H1 (cell line): ENCODE measurements around the gene SAFB2. TPM values are rescaled to one million over a fixed set of nuclear protein-coding genes. Genes with fewer than 3 reads are reported as not detected.

Source experiments
- CTCF ChIA-PET: fragments of 300-600 bp; sonication (Branson Sonifier 250); formaldehyde crosslinking; loops from one replicate; lab custom pipeline; 2021; ENCODE audit not compliant: partially characterized antibody; lab: Charles Lee
- POLR2A ChIA-PET: fragments of 300-600 bp; sonication (Branson Sonifier 250); formaldehyde crosslinking; loops from one replicate; lab custom pipeline; 2021; ENCODE audit warnings: inconsistent platforms; ENCODE audit not compliant: partially characterized antibody; lab: Charles Lee
- DNase-seq, 2 experiments: peaks; one replicate each; pipeline versions ENCODE4 v3.0.0 to v3.0.0-alpha.2; 2010 to 2022; ENCODE audit warnings: low spot score in 2 of 2, low read depth in 1 of 2, mixed read lengths in 1 of 2
- FAIRE-seq: peaks from 2 replicates; lab custom pipeline; 2011; peaks lifted over from hg19 to GRCh38; lab: Jason Lieb, UNC
- H2AFZ ChIP-seq: 2 replicates; pipeline ENCODE4 v1.8.1; 2012; ENCODE audit warnings: low read length, inconsistent platforms
- H2AK5ac ChIP-seq: 2 replicates; pipeline ENCODE4 v1.6.1; 2013; ENCODE audit warnings: low read depth, low read length
- H2BK120ac ChIP-seq: replicated peaks from 2 replicates; pipeline ENCODE3; 2013; ENCODE audit warnings: low read depth, low read length, inconsistent platforms
- H2BK12ac ChIP-seq: 2 replicates; pipeline ENCODE4 v1.6.1; 2013; ENCODE audit warnings: low read depth, low read length
- H2BK15ac ChIP-seq: 2 replicates; pipeline ENCODE4 v1.6.1; 2013; ENCODE audit warnings: low read length
- H2BK20ac ChIP-seq: 2 replicates; pipeline ENCODE4 v1.6.1; 2013; ENCODE audit warnings: low read length
- H2BK5ac ChIP-seq: 2 replicates; pipeline ENCODE4 v1.6.1; 2013; ENCODE audit warnings: low read depth, low read length
- H3K14ac ChIP-seq: 2 replicates; pipeline ENCODE4 v1.6.1; 2013; ENCODE audit warnings: inconsistent platforms; ENCODE audit not compliant: insufficient read length
- H3K18ac ChIP-seq: 2 replicates; pipeline ENCODE4 v1.6.1; 2013; ENCODE audit warnings: low read length; ENCODE audit errors: extremely low read depth
- H3K23ac ChIP-seq: 2 replicates; pipeline ENCODE4 v1.6.1; 2013; ENCODE audit warnings: inconsistent platforms; ENCODE audit not compliant: insufficient read length
- H3K23me2 ChIP-seq: 2 replicates; pipeline ENCODE4 v1.6.1; 2013; ENCODE audit warnings: low read depth, low read length
- H3K27ac ChIP-seq: 2 replicates; pipeline ENCODE4 v1.6.1; 2011; ENCODE audit warnings: low read depth, low read length, inconsistent platforms
- H3K27me3 ChIP-seq, 4 experiments: replicated peaks in 1 of 4; 1 replicate in 1 of 4; 2 replicates in 3 of 4; pipeline versions ENCODE4 v1.6.1 to v1.8.1; 2011 to 2013; ENCODE audit warnings: low read length in 3 of 4, mild to moderate bottlenecking in 3 of 4, inconsistent platforms in 2 of 4, mixed read lengths in 2 of 4, moderate library complexity in 1 of 4; ENCODE audit not compliant: control insufficient read depth in 3 of 4, insufficient read depth in 3 of 4; ENCODE audit errors: extremely low read depth in 1 of 4
- H3K36me3 ChIP-seq, 4 experiments: 2 replicates each; pipeline versions ENCODE4 v1.6.1 to v1.8.1; 2011 to 2013; ENCODE audit warnings: mild to moderate bottlenecking in 4 of 4, low read length in 3 of 4, moderate library complexity in 2 of 4, control low read depth in 1 of 4, inconsistent platforms in 1 of 4; ENCODE audit not compliant: insufficient read depth in 4 of 4, control insufficient read depth in 2 of 4
- H3K4ac ChIP-seq: replicated peaks from 2 replicates; pipeline ENCODE3; 2013; ENCODE audit warnings: low read length, low read depth, mixed read lengths, inconsistent platforms; ENCODE audit not compliant: insufficient read length
- H3K4me1 ChIP-seq, 4 experiments: replicated peaks in 1 of 4; 1 replicate in 1 of 4; 2 replicates in 3 of 4; pipeline versions ENCODE4 v1.6.1 to v1.8.1; 2011 to 2013; ENCODE audit warnings: low read length in 3 of 4, inconsistent platforms in 2 of 4, mixed read lengths in 1 of 4; ENCODE audit not compliant: insufficient read depth in 4 of 4, control insufficient read depth in 3 of 4
- H3K4me2 ChIP-seq, 2 experiments: 2 replicates each; pipeline versions ENCODE4 v1.6.1 to v1.8.1; 2011 to 2013; ENCODE audit warnings: low read depth in 2 of 2, low read length in 2 of 2, control low read depth in 1 of 2, inconsistent platforms in 1 of 2, mild to moderate bottlenecking in 1 of 2; ENCODE audit not compliant: insufficient read depth in 1 of 2
- H3K4me3 ChIP-seq, 4 experiments: fragments of 200-600, 300-600 bp in 1 of 4; sonication (generic), shearing (Covaris generic), sonication (Bioruptor Twin) in 1 of 4; 2 replicates each; pipeline versions ENCODE4 v1.5.1 to v1.8.1; 2011 to 2016; ENCODE audit warnings: low read length in 4 of 4, low read depth in 3 of 4, control low read depth in 2 of 4, inconsistent platforms in 2 of 4, mild to moderate bottlenecking in 2 of 4, mixed read lengths in 1 of 4, moderate library complexity in 1 of 4; ENCODE audit not compliant: insufficient read depth in 2 of 4; ENCODE audit errors: extremely low read depth in 1 of 4
- H3K56ac ChIP-seq: replicated peaks from 2 replicates; pipeline ENCODE3; 2013; ENCODE audit warnings: low read depth, mild to moderate bottlenecking, mixed read lengths, low read length, inconsistent platforms; ENCODE audit not compliant: insufficient read length
- H3K79me1 ChIP-seq: 2 replicates; pipeline ENCODE4 v1.6.1; 2013; ENCODE audit warnings: low read depth, low read length, control low read depth
- H3K79me2 ChIP-seq, 2 experiments: 2 replicates each; pipeline versions ENCODE4 v1.6.1 to v1.8.1; 2012 to 2013; ENCODE audit warnings: low read length in 2 of 2, mild to moderate bottlenecking in 2 of 2, inconsistent platforms in 1 of 2; ENCODE audit not compliant: insufficient read depth in 2 of 2, control insufficient read depth in 1 of 2
- H3K9ac ChIP-seq, 4 experiments: replicated peaks in 1 of 4; 1 replicate in 1 of 4; 2 replicates in 3 of 4; pipeline versions ENCODE4 v1.6.1 to v1.8.1; 2011 to 2013; ENCODE audit warnings: low read depth in 3 of 4, low read length in 3 of 4, control low read depth in 2 of 4, mild to moderate bottlenecking in 2 of 4, moderate library complexity in 2 of 4, inconsistent platforms in 1 of 4; ENCODE audit errors: extremely low read depth in 1 of 4
- H3K9me3 ChIP-seq, 2 experiments: 2 replicates each; pipeline versions ENCODE4 v1.6.1 to v1.8.1; 2012 to 2013; ENCODE audit warnings: mild to moderate bottlenecking in 2 of 2, moderate library complexity in 2 of 2, control low read depth in 1 of 2, inconsistent platforms in 1 of 2, low read depth in 1 of 2, low read length in 1 of 2, mixed read lengths in 1 of 2; ENCODE audit not compliant: insufficient read depth in 2 of 2
- H4K20me1 ChIP-seq, 2 experiments: replicated peaks in 1 of 2; 2 replicates each; pipeline versions ENCODE3 to v1.8.1; 2011 to 2013; ENCODE audit warnings: inconsistent platforms in 2 of 2, low read length in 2 of 2, mild to moderate bottlenecking in 1 of 2; ENCODE audit not compliant: insufficient read depth in 2 of 2, control insufficient read depth in 1 of 2
- H4K5ac ChIP-seq: 2 replicates; pipeline ENCODE4 v1.6.1; 2013; ENCODE audit warnings: low read length, low read depth, mixed read lengths, inconsistent platforms; ENCODE audit not compliant: insufficient read length
- H4K8ac ChIP-seq: 2 replicates; pipeline ENCODE4 v1.8.0; 2013; ENCODE audit warnings: mild to moderate bottlenecking, moderate library complexity, low read length, inconsistent platforms; ENCODE audit not compliant: insufficient read depth; ENCODE audit errors: extremely low read depth
- H4K91ac ChIP-seq: replicated peaks from 2 replicates; pipeline ENCODE3; 2013; ENCODE audit warnings: low read length, mixed read lengths, inconsistent platforms; ENCODE audit not compliant: insufficient read length
- EZH2 ChIP-seq: fragments of 200-600 bp; sonication (generic); IDR thresholded peaks from 2 replicates; pipeline ENCODE4 v1.7.1; 2012; ENCODE audit warnings: low read depth, mild to moderate bottlenecking, moderate library complexity, low read length, inconsistent platforms; ENCODE audit not compliant: severe bottlenecking
- FOSL1 ChIP-seq: IDR thresholded peaks from 2 replicates; pipeline ENCODE4 v1.6.1; 2011; ENCODE audit warnings: mild to moderate bottlenecking, low read depth, low read length, moderate library complexity; ENCODE audit not compliant: insufficient read depth
- HDAC2 ChIP-seq, 2 experiments: fragments of 300-600 bp in 1 of 2; sonication (generic) in 1 of 2; IDR thresholded peaks; 2 replicates each; pipeline ENCODE4 v1.6.1; 2011 to 2012; ENCODE audit warnings: low read depth in 2 of 2, low read length in 2 of 2, mild to moderate bottlenecking in 2 of 2, moderate library complexity in 2 of 2, borderline replicate concordance in 1 of 2, inconsistent platforms in 1 of 2
- NANOG ChIP-seq: IDR thresholded peaks from 2 replicates; pipeline ENCODE4 v1.6.1; 2011; ENCODE audit warnings: low read length, low read depth, mild to moderate bottlenecking, inconsistent platforms; ENCODE audit not compliant: insufficient read depth, poor library complexity, severe bottlenecking
- POLR2A ChIP-seq, 2 experiments: IDR thresholded peaks; 1 replicate in 1 of 2; 2 replicates in 1 of 2; pipeline ENCODE4 v1.6.1; 2011; ENCODE audit warnings: low read depth in 2 of 2, low read length in 2 of 2, mild to moderate bottlenecking in 2 of 2; ENCODE audit errors: control extremely low read depth in 1 of 2
- RXRA ChIP-seq: IDR thresholded peaks from 2 replicates; pipeline ENCODE4 v1.6.1; 2011; ENCODE audit warnings: low read depth, mild to moderate bottlenecking, low read length, moderate library complexity; ENCODE audit not compliant: insufficient read depth
- SIN3A ChIP-seq, 2 experiments: IDR thresholded peaks in 1 of 2; conservative IDR thresholded peaks in 1 of 2; 2 replicates each; pipeline ENCODE4 v1.6.1; 2011 to 2012; ENCODE audit warnings: low read length in 2 of 2, improper control_type of control experiment in 1 of 2, low read depth in 1 of 2, mild to moderate bottlenecking in 1 of 2
- SIX5 ChIP-seq: IDR thresholded peaks from 2 replicates; pipeline ENCODE4 v1.6.1; 2011; ENCODE audit warnings: mild to moderate bottlenecking, low read depth, low read length
- SP4 ChIP-seq: IDR thresholded peaks from 2 replicates; pipeline ENCODE4 v1.6.1; 2012; ENCODE audit warnings: low read length, inconsistent platforms
- TAF1 ChIP-seq: IDR thresholded peaks from 2 replicates; pipeline ENCODE4 v1.6.1; 2011; ENCODE audit warnings: mild to moderate bottlenecking, low read depth, low read length
- TEAD4 ChIP-seq: IDR thresholded peaks from 2 replicates; pipeline ENCODE4 v1.6.1; 2012; ENCODE audit warnings: low read depth, low read length, inconsistent platforms, mixed read lengths
- WGBS, 2 experiments: shearing (Covaris generic) in 1 of 2; methylation state at CpG; one replicate each; pipeline versions ENCODE4 v1.1.6 to v1.1.7; 2013 to 2015; ENCODE audit warnings: low lambda C conversion rate in 2 of 2, mixed read lengths in 2 of 2, inconsistent platforms in 1 of 2, low coverage in 1 of 2, missing lambda C conversion rate in 1 of 2; ENCODE audit not compliant: insufficient replicate concordance in 2 of 2, insufficient coverage in 1 of 2, insufficient read length in 1 of 2; ENCODE audit errors: extremely low coverage in 1 of 2, missing lambda C conversion rate in 1 of 2; 5-methylcytosine and 5-hydroxymethylcytosine counted together
- polyA plus RNA-seq, 7 experiments: library from polyadenylated mRNA; depleted of rRNA in 3 of 7; stranded (reverse) in 5 of 7; unstranded in 2 of 7; fragments of >200 nt in 5 of 7; fragments of 200-250 nt in 2 of 7; gene quantifications; 1 replicate in 5 of 7; 2 replicates in 1 of 7; 4 replicates in 1 of 7; pipeline versions ENCODE4 v1.2.1 to v1.2.3, GENCODE V29; 2011 to 2013; ENCODE audit warnings: missing spikeins in 2 of 7, mixed read lengths in 2 of 7
- total RNA-seq: library from RNA; stranded (reverse); fragmentation: NEBNext Ultra II Directional; extraction: Animal tissue kit (Norgen Biotek cat#: 25700); gene quantifications from 2 replicates; pipeline ENCODE4 v1.2.1, GENCODE V29; 2021
- TF ChIP-seq, protein P1 (sequence below): IDR thresholded peaks from 2 replicates; pipeline ENCODE4 v1.6.1; 2012; ENCODE audit warnings: inconsistent platforms
- TF ChIP-seq, protein P2 (sequence below): IDR thresholded peaks from 2 replicates; pipeline ENCODE4 v1.6.1; 2011; ENCODE audit warnings: low read depth, mild to moderate bottlenecking, low read length; ENCODE audit not compliant: insufficient read depth

The SAFB2 gene
- total and polyA plus RNA-seq, 2 of the 8 experiments (the other 6 are each of a cell fraction or from before 2014, with no cell fraction given) = 14.8 to 63.8 TPM

DNA sequence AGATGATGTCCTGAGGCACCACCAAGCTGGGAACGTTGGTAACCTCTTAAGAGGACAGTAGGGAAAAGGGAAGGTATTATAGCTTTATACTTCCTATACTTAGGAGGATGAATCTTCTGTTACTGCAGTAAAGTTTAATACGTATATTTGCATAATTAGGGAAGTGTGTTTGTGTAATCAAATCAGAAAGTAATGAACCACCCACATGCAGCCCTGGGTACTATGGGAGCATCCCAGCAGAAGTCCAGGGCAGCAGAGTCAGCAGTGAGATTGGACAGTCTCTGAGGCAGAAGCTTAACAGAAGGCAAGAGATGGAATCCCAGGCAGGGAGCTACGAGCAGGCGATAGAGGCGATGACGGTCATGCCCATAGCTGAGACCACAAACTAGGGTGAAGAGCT lies 12.9 kb upstream of the SAFB2 start:
- Histone ChIP-seq H3K27me3 (no peaks in the 10 kb centered on the region), H2BK5ac (no peak overlapping the region), H3K56ac (no peak overlapping the region), H3K4ac (no peak overlapping the region), H3K14ac (no peak overlapping the region), H3K4me2 (no peak overlapping the region), H3K23ac (no peak overlapping the region), H3K36me3 (peaks cover 0 to 3% (median 0%) of the 10 kb centered on the region in 4 experiments; a peak in 2 of 8 replicates), H3K27ac (no peak overlapping the region), H2BK20ac (no peak overlapping the region), H2AFZ (no peak overlapping the region), H3K79me2 (peaks cover 22 to 93% of the 10 kb centered on the region in 2 experiments), H4K91ac (no peak overlapping the region), H3K4me1 (no peaks in the 10 kb centered on the region; a peak in 1 of 7 replicates), H3K9ac (no peak overlapping the region), H3K23me2 (no peaks in the 10 kb centered on the region), H3K9me3 (no peaks in the 10 kb centered on the region), H4K5ac (no peak overlapping the region), H3K79me1 (peaks cover 9% of the 10 kb centered on the region; the same call in 1 of the 2 replicates), H2BK12ac (no peak overlapping the region), H2AK5ac (no peak overlapping the region), H4K8ac (no peak overlapping the region), H3K18ac (no peak overlapping the region), H2BK120ac (no peak overlapping the region), H4K20me1 (peaks cover 22 to 25% of the 10 kb centered on the region in 2 experiments), H3K4me3 (no peak overlapping the region), H2BK15ac (no peak overlapping the region)
- 95% methylated on average over 6 of the region's 6 CpGs; no CpG with 5 or more reads in 1 of the 2 experiments for WGBS, 2 experiments
- no peak for DNase-seq
- ChIA-PET POLR2A (interaction anchor here (0.9 to 1.6 kb wide), 6 partner anchors 11 to 56 kb away, joined by 3 to 5 read pairs (median 3); partner anchors contain the start of genes RPL36, SAFB and SAFB2), CTCF (interaction anchor here (0.7 to 1.4 kb wide), 3 partner anchors 22 to 54 kb away, joined by 3 read pairs; no protein-coding TSS in a partner anchor)
- FAIRE-seq = no peak
- TF ChIP-seq RXRA (no peak), SIN3A (conservative IDR thresholded peaks at IDR 0.05 in 1 of 2, IDR thresholded peaks at IDR 0.05 in 1 of 2; ENCODE audit: low read depth in 1 of 2, low read length in 2 of 2) (no peak), TEAD4 (no peak), EZH2 (no peak), FOSL1 (no peak), POLR2A (IDR thresholded peaks at IDR 0.05; ENCODE audit: control extremely low read depth in 1 of 2, low read depth in 2 of 2, low read length in 2 of 2) (no peak), TAF1 (no peak), HDAC2 (IDR thresholded peaks at IDR 0.05; ENCODE audit: borderline replicate concordance in 1 of 2, low read depth in 2 of 2, low read length in 2 of 2) (no peak), SIX5 (no peak), NANOG (no peak), SP4 (no peak)
- TF ChIP-seq, protein P1, sequence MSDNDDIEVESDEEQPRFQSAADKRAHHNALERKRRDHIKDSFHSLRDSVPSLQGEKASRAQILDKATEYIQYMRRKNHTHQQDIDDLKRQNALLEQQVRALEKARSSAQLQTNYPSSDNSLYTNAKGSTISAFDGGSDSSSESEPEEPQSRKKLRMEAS = no peak
- TF ChIP-seq, protein P2, sequence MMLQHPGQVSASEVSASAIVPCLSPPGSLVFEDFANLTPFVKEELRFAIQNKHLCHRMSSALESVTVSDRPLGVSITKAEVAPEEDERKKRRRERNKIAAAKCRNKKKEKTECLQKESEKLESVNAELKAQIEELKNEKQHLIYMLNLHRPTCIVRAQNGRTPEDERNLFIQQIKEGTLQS = no peak
- TF ChIP-seq, all 59 proteins: peak for 0
